K562 (cell line): ENCODE data around the gene NSUN6. TPM values are rescaled to one million over a fixed set of nuclear protein-coding genes. Genes with fewer than 3 reads are reported as not detected.

Source experiments
- ATAC-seq: fragments of 200-7000 bp; cut with Tn5 transposase; 3 replicates; pipeline ENCODE4 v1.9.1; 2020; ENCODE audit warnings: moderate library complexity
- BruUV-seq: library from RNA; stranded (reverse); fragments of 400-500 nt; replicated peaks from 2 replicates; lab custom pipeline; 2021; lab: Mats Ljungman, UMichigan
- CTCF ChIA-PET: fragments of 300-600 bp; formaldehyde crosslinking; extraction: SDS; loops from one replicate; lab custom pipeline; 2021; ENCODE audit warnings: low intra/inter-chr PET ratio; lab: Yijun Ruan, JAX
- POLR2A ChIA-PET: fragments of 300-600, 350-650 bp; sonication (Branson Sonifier 250); formaldehyde crosslinking; extraction: SDS; loops from one replicate; lab custom pipeline; 2021; ENCODE audit warnings: antibody characterized with exemption, inconsistent platforms; lab: Yijun Ruan, JAX
- DNase-seq, 4 experiments: peaks; one replicate each; pipeline versions ENCODE4 v3.0.0 to v3.0.0-alpha.2; 2011 to 2018; ENCODE audit warnings: low spot score in 3 of 4, mixed read lengths in 3 of 4; ENCODE audit errors: extremely low read depth in 1 of 4
- FAIRE-seq: peaks from 2 replicates; lab custom pipeline; 2011; peaks lifted over from hg19 to GRCh38; lab: Jason Lieb, UNC
- H2AFZ ChIP-seq: 2 replicates; pipeline ENCODE4 v1.6.0; 2011; ENCODE audit warnings: low read depth, low read length, control low read depth, inconsistent platforms
- H3K27ac ChIP-seq: fragments of 200-600 bp; 3 replicates; pipeline ENCODE4 v1.8.0; 2011; ENCODE audit warnings: low read depth, mild to moderate bottlenecking, control low read depth, inconsistent platforms, low read length, moderate library complexity, mixed read lengths; ENCODE audit errors: extremely low read depth
- H3K27me3 ChIP-seq, 2 experiments: fragments of 300-600 bp in 1 of 2; 2 replicates in 1 of 2; 3 replicates in 1 of 2; pipeline versions ENCODE4 v1.6.0 to v1.8.0; 2011; ENCODE audit warnings: inconsistent platforms in 2 of 2, low read length in 2 of 2, mild to moderate bottlenecking in 1 of 2, mixed read lengths in 1 of 2, moderate library complexity in 1 of 2; ENCODE audit not compliant: control insufficient read depth in 2 of 2, insufficient read depth in 2 of 2
- H3K36me3 ChIP-seq: fragments of 300-600 bp; 3 replicates; pipeline ENCODE4 v1.8.0; 2011; ENCODE audit warnings: mild to moderate bottlenecking, low read length, inconsistent platforms; ENCODE audit not compliant: control insufficient read depth, insufficient read depth
- H3K4me1 ChIP-seq, 2 experiments: fragments of 200-600 bp in 1 of 2; replicated peaks in 1 of 2; 2 replicates in 1 of 2; 3 replicates in 1 of 2; pipeline versions ENCODE4 v1.5.1 to v1.8.0; 2011; ENCODE audit warnings: inconsistent platforms in 2 of 2, low read length in 2 of 2, mild to moderate bottlenecking in 1 of 2, mixed read lengths in 1 of 2, moderate library complexity in 1 of 2; ENCODE audit not compliant: control insufficient read depth in 2 of 2, insufficient read depth in 2 of 2
- H3K4me2 ChIP-seq: 2 replicates; pipeline ENCODE4 v1.6.1; 2011; ENCODE audit warnings: low read length, control low read depth, inconsistent platforms, mixed read lengths; ENCODE audit not compliant: insufficient read depth
- H3K4me3 ChIP-seq: fragments of 200-600 bp; sonication (generic), shearing (Covaris generic); 2 replicates; pipeline ENCODE4 v1.5.1; 2016; ENCODE audit warnings: control low read depth, inconsistent platforms
- H3K79me2 ChIP-seq: fragments of 200-600 bp; 3 replicates; pipeline ENCODE4 v1.8.0; 2011; ENCODE audit warnings: low read length, inconsistent platforms; ENCODE audit not compliant: control insufficient read depth, insufficient read depth
- H3K9ac ChIP-seq, 2 experiments: 2 replicates each; pipeline versions ENCODE4 v1.6.0 to v1.6.1; 2011; ENCODE audit warnings: low read depth in 2 of 2, low read length in 2 of 2, control low read depth in 1 of 2, inconsistent platforms in 1 of 2, mild to moderate bottlenecking in 1 of 2, mixed read lengths in 1 of 2; ENCODE audit not compliant: insufficient read depth in 1 of 2
- H3K9me1 ChIP-seq: one replicate; pipeline ENCODE4 v1.6.0; 2011; ENCODE audit warnings: inconsistent platforms, mild to moderate bottlenecking, low read length, moderate library complexity; ENCODE audit not compliant: control insufficient read depth, insufficient read depth
- H3K9me3 ChIP-seq: replicated peaks from 2 replicates; pipeline ENCODE4 v1.5.1; 2011; ENCODE audit warnings: low read depth, low read length, inconsistent platforms; ENCODE audit not compliant: control insufficient read depth, insufficient read depth
- H4K20me1 ChIP-seq: replicated peaks from 2 replicates; pipeline ENCODE4 v1.6.1; 2011; ENCODE audit warnings: low read length, inconsistent platforms, mixed read lengths; ENCODE audit not compliant: control insufficient read depth, insufficient read depth
- ATF1 ChIP-seq, 2 experiments: fragments of 450-650 bp in 1 of 2; IDR thresholded peaks; 2 replicates each; pipeline ENCODE4 v1.6.1; 2016; ENCODE audit warnings: missing compliant biosample characterization in 1 of 2, missing genetic modification characterization in 1 of 2
- BMI1 ChIP-seq: fragments of 150-350 bp; IDR thresholded peaks from 2 replicates; pipeline ENCODE4 v1.6.1; 2014; ENCODE audit warnings: low read length
- BRCA1 ChIP-seq, 2 experiments: fragments of 450-650 bp in 1 of 2; sonication (generic) in 1 of 2; formaldehyde crosslinking in 1 of 2; IDR thresholded peaks; 2 replicates each; pipeline versions ENCODE4 v1.5.0 to v1.6.1; 2017 to 2020; ENCODE audit warnings: mild to moderate bottlenecking in 1 of 2, missing genetic modification reagents in 1 of 2
- FOXK1 ChIP-seq: sonication (generic); formaldehyde crosslinking; IDR thresholded peaks from 2 replicates; pipeline ENCODE4 v1.8.0; 2022; ENCODE audit warnings: missing genetic modification reagents, mild to moderate bottlenecking, borderline replicate concordance
- HDAC3 ChIP-seq: fragments of 450-650 bp; IDR thresholded peaks from 2 replicates; pipeline ENCODE4 v1.6.1; 2018; ENCODE audit warnings: borderline replicate concordance, mild to moderate bottlenecking, moderate library complexity; ENCODE audit not compliant: partially characterized antibody
- MIER1 ChIP-seq: fragments of 450-650 bp; IDR thresholded peaks from 2 replicates; pipeline ENCODE4 v1.6.1; 2016; ENCODE audit warnings: antibody characterized with exemption, mild to moderate bottlenecking, low read depth
- MTA2 ChIP-seq: fragments of 450-650 bp; IDR thresholded peaks from 2 replicates; pipeline ENCODE4 v1.6.1; 2016; ENCODE audit warnings: low read depth
- NFYB ChIP-seq: IDR thresholded peaks from 2 replicates; pipeline ENCODE4 v1.6.1; 2011; ENCODE audit warnings: mild to moderate bottlenecking, moderate library complexity; ENCODE audit not compliant: insufficient read length; ENCODE audit errors: extremely low read depth
- PHB2 ChIP-seq: fragments of 450-650 bp; IDR thresholded peaks from 2 replicates; pipeline ENCODE4 v1.6.1; 2017; ENCODE audit warnings: low read depth
- POLR2G ChIP-seq: fragments of 200-400 bp; formaldehyde crosslinking; IDR thresholded peaks from 2 replicates; pipeline ENCODE4 v1.6.1; 2017; ENCODE audit warnings: low read depth, mild to moderate bottlenecking, antibody characterized with exemption, low read length, moderate library complexity
- POLR3G ChIP-seq: IDR thresholded peaks from 2 replicates; pipeline ENCODE4 v1.6.1; 2011; ENCODE audit not compliant: insufficient read length, insufficient replicate concordance; ENCODE audit errors: extremely low read depth
- XRCC4 ChIP-seq: IDR thresholded peaks from one replicate; pipeline ENCODE4 v1.6.1; 2011; ENCODE audit not compliant: insufficient read depth, insufficient read length; ENCODE audit errors: extremely low read depth
- ZNF717 ChIP-seq: fragments of 250-450 bp; sonication (Bioruptor Pico); IDR thresholded peaks from 2 replicates; pipeline ENCODE4 v1.5.0; 2021
- WGBS: fragments of 100-300 bp; shearing (Covaris generic); methylation state at CpG from one replicate; pipeline ENCODE4 v1.1.6; 2016; ENCODE audit warnings: low coverage, mixed read lengths; ENCODE audit not compliant: insufficient coverage; ENCODE audit errors: missing lambda C conversion rate; 5-methylcytosine and 5-hydroxymethylcytosine counted together
- in situ Hi-C: fragments of 300-500 bp; cut with MboI; formaldehyde crosslinking; loops from 4 replicates; pipeline ENCODE4 v1.15.0; 2018; ENCODE audit warnings: inconsistent platforms, mixed read lengths
- intact Hi-C: fragments of 100-400 bp; cut with micrococcal nuclease; formaldehyde crosslinking; loops from 2 replicates; pipeline ENCODE4 v1.14.2; 2022
- polyA plus RNA-seq, 8 experiments: library from polyadenylated mRNA; depleted of rRNA in 4 of 8; stranded (reverse) in 5 of 8; unstranded in 3 of 8; fragments of >200 nt; fragmentation: Nextera tagmentation in 2 of 8; fragmentation: Illumina TruSeq in 1 of 8; extraction: Ambion mirVana in 2 of 8; extraction: Trizol in 1 of 8; gene quantifications; 2 replicates each; pipeline versions ENCODE4 v1.2.1 to v1.2.3, GENCODE V29; 2011 to 2014; ENCODE audit warnings: inconsistent platforms in 1 of 8, missing spikeins in 1 of 8
- total RNA-seq, 7 experiments: library from RNA; depleted of rRNA in 6 of 7; stranded (reverse); fragments of >200 nt in 6 of 7; fragmentation: Illumina TruSeq in 2 of 7; extraction: Trizol in 2 of 7; gene quantifications; 2 replicates each; pipeline versions ENCODE4 v1.2.1 to v1.2.3, GENCODE V29; 2011 to 2021; ENCODE audit warnings: low replicate concordance in 1 of 7
- TF ChIP-seq, protein P1 (sequence below): fragments of 450-650 bp; IDR thresholded peaks from 2 replicates; pipeline ENCODE4 v1.6.1; 2016; ENCODE audit warnings: missing biosample characterization, missing genetic modification characterization
- TF ChIP-seq, protein P2 (sequence below): IDR thresholded peaks from 3 replicates; pipeline ENCODE4 v1.6.1; 2011; ENCODE audit warnings: borderline replicate concordance, mild to moderate bottlenecking, moderate library complexity; ENCODE audit not compliant: insufficient read length; ENCODE audit errors: extremely low read depth
- TF ChIP-seq, protein P3 (sequence below): fragments of 250-450 bp; sonication (Bioruptor Pico); IDR thresholded peaks from 2 replicates; pipeline ENCODE4 v1.8.0; 2021; ENCODE audit warnings: moderate library complexity, mild to moderate bottlenecking, inconsistent platforms

NSUN6 gene
- total and polyA plus RNA-seq, 9 of the 15 experiments (the other 6 are each of a cell fraction or from before 2014, with no cell fraction given) = 12.5 to 33.1 (median 24.2) TPM

DNA sequence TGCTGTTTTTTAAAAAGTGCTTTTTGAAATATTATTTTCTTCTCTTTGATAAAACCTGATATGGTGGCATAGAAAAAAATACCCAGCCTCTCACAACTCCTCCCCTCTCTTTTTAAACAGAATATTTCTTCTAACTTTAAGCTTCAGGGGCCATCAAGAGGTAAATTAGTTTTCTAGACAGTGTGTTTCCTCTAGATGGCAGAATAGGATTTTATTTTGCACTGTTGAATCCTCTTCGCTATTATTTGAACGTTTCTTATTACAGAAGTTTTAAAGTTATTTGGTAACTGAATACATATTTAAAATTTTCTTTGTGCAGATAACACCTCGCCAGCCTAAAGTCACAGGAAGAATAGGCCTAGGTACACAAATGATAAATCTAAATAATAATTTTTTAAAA lies 38.1 kb upstream of the NSUN6 start (continued):
- no peak for TF ChIP-seq BRCA1 (IDR thresholded peaks at IDR 0.05)
- TF ChIP-seq BRCA1 (CRISPR knock-in tag; IDR thresholded peaks at IDR 0.05) = no peak
- TF ChIP-seq PHB2 = no peak
- TF ChIP-seq POLR3G = no peak
- no peak for TF ChIP-seq ZNF717 (CRISPR knock-in tag)

DNA sequence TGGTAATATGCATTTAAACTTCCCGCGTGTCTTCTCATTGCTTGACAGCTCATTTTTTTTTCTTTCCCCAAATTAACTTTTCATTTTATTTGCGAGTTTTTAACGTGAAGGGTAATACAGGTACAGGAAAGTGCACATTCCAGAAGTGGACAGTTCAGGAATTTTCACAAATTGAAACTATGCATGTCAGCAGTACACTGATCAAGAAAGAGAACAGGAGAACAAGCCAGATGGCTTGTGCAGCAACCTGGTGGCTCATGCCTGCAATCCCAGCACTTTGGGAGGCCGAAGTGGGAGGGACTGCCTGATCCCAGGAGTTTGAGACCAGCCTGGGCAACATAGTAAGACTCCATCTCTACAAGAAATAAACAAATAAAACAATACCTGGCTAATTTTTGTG lies 36.3 kb upstream of the NSUN6 start:
- peaks cover 0 to 5% of the 10 kb centered on the region in 2 experiments; a peak in 2 of 5 replicates for H3K27me3 ChIP-seq
- 0% methylated on average over 4 of the region's 5 CpGs for WGBS
- H3K4me3 ChIP-seq = no peak overlapping the region
- DNase-seq = no peak
- H3K9me1 ChIP-seq = no peaks in the 10 kb centered on the region
- in situ Hi-C loops (no loop called here), intact Hi-C loops (no loop called here)
- no peak overlapping the region for H3K4me2 ChIP-seq
- TF ChIP-seq BMI1 = no peak
- TF ChIP-seq, protein P1, sequence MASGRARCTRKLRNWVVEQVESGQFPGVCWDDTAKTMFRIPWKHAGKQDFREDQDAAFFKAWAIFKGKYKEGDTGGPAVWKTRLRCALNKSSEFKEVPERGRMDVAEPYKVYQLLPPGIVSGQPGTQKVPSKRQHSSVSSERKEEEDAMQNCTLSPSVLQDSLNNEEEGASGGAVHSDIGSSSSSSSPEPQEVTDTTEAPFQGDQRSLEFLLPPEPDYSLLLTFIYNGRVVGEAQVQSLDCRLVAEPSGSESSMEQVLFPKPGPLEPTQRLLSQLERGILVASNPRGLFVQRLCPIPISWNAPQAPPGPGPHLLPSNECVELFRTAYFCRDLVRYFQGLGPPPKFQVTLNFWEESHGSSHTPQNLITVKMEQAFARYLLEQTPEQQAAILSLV = no peak
- TF ChIP-seq MIER1 = no peak
- TF ChIP-seq, protein P2, sequence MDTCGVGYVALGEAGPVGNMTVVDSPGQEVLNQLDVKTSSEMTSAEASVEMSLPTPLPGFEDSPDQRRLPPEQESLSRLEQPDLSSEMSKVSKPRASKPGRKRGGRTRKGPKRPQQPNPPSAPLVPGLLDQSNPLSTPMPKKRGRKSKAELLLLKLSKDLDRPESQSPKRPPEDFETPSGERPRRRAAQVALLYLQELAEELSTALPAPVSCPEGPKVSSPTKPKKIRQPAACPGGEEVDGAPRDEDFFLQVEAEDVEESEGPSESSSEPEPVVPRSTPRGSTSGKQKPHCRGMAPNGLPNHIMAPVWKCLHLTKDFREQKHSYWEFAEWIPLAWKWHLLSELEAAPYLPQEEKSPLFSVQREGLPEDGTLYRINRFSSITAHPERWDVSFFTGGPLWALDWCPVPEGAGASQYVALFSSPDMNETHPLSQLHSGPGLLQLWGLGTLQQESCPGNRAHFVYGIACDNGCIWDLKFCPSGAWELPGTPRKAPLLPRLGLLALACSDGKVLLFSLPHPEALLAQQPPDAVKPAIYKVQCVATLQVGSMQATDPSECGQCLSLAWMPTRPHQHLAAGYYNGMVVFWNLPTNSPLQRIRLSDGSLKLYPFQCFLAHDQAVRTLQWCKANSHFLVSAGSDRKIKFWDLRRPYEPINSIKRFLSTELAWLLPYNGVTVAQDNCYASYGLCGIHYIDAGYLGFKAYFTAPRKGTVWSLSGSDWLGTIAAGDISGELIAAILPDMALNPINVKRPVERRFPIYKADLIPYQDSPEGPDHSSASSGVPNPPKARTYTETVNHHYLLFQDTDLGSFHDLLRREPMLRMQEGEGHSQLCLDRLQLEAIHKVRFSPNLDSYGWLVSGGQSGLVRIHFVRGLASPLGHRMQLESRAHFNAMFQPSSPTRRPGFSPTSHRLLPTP = no peak
- TF ChIP-seq NFYB = no peak
- no peak for TF ChIP-seq HDAC3
- no peak for TF ChIP-seq POLR2G
- TF ChIP-seq ATF1 (CRISPR knock-in tag; IDR thresholded peaks at IDR 0.05) = no peak
- TF ChIP-seq ATF1 (tag; IDR thresholded peaks at IDR 0.05) = no peak
- TF ChIP-seq XRCC4 = no peak
- TF ChIP-seq, protein P3, sequence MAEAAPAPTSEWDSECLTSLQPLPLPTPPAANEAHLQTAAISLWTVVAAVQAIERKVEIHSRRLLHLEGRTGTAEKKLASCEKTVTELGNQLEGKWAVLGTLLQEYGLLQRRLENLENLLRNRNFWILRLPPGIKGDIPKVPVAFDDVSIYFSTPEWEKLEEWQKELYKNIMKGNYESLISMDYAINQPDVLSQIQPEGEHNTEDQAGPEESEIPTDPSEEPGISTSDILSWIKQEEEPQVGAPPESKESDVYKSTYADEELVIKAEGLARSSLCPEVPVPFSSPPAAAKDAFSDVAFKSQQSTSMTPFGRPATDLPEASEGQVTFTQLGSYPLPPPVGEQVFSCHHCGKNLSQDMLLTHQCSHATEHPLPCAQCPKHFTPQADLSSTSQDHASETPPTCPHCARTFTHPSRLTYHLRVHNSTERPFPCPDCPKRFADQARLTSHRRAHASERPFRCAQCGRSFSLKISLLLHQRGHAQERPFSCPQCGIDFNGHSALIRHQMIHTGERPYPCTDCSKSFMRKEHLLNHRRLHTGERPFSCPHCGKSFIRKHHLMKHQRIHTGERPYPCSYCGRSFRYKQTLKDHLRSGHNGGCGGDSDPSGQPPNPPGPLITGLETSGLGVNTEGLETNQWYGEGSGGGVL (CRISPR knock-in tag) = no peak
- TF ChIP-seq FOXK1 = no peak
- no peak for TF ChIP-seq MTA2
- no peak overlapping the region for H3K27ac ChIP-seq
- H3K36me3 ChIP-seq = no peaks in the 10 kb centered on the region
- CTCF ChIA-PET = no interaction called here
- no peak for FAIRE-seq
- H3K9ac ChIP-seq = no peak overlapping the region
- no TSS peak for BruUV-seq
- no peaks in the 10 kb centered on the region for H3K9me3 ChIP-seq
- POLR2A ChIA-PET = no interaction called here
- no peaks in the 10 kb centered on the region for H4K20me1 ChIP-seq
- H3K79me2 ChIP-seq = no peaks in the 10 kb centered on the region
- no peak overlapping the region for H2AFZ ChIP-seq
- ATAC-seq = no peak
- H3K4me1 ChIP-seq = no peaks in the 10 kb centered on the region; a peak in 1 of 5 replicates
